Prostate gland (tissue), 2 donors: Measurements from ENCODE around the gene SLC25A43. TPM values are rescaled to one million over a fixed set of nuclear protein-coding genes. Genes with fewer than 3 reads are reported as not detected.

ENCODE experiments used
- DNase-seq: peaks from one replicate; pipeline ENCODE4 v3.0.0-alpha.2; 2019; ENCODE audit warnings: low spot score
- H3K27ac ChIP-seq, 2 donors: fragments of 200-600 bp; sonication (generic); 2 replicates each; pipeline ENCODE4 v1.5.1; 2017 to 2019
- H3K27me3 ChIP-seq: fragments of 200-600 bp; sonication (generic); replicated peaks from 2 replicates; pipeline ENCODE4 v1.5.1; 2019; ENCODE audit not compliant: insufficient read depth
- H3K36me3 ChIP-seq, 2 donors: fragments of 200-600 bp; sonication (generic); 1 replicate in 1 of 2; 2 replicates in 1 of 2; pipeline versions ENCODE4 v1.5.1 to v1.8.1; 2017 to 2019
- H3K4me1 ChIP-seq: fragments of 200-600 bp; sonication (generic); replicated peaks from 2 replicates; pipeline ENCODE4 v1.5.1; 2019
- H3K4me3 ChIP-seq, 2 donors: fragments of 200-600 bp; sonication (generic); 2 replicates each; pipeline ENCODE4 v1.5.1; 2017 to 2019
- H3K9me3 ChIP-seq: fragments of 200-600 bp; sonication (generic); 2 replicates; pipeline ENCODE4 v1.5.1; 2017
- CTCF ChIP-seq, 4 experiments: fragments of 200-600 bp in 2 of 4; fragments of 450-650 bp in 2 of 4; sonication (generic) in 2 of 4; IDR thresholded peaks; 1 replicate in 3 of 4; 2 replicates in 1 of 4; pipeline ENCODE4 v1.5.1; 2016 to 2019; ENCODE audit warnings: antibody characterized with exemption in 4 of 4, mild to moderate bottlenecking in 2 of 4, moderate library complexity in 2 of 4
- POLR2A ChIP-seq: fragments of 450-650 bp; IDR thresholded peaks from one replicate; pipeline ENCODE4 v1.6.1; 2016; ENCODE audit warnings: antibody characterized with exemption, mild to moderate bottlenecking
- POLR2AphosphoS5 ChIP-seq: sonication (generic); formaldehyde crosslinking; IDR thresholded peaks from one replicate; pipeline ENCODE4 v1.6.1; 2017; ENCODE audit warnings: antibody characterized with exemption
- WGBS: methylation state at CpG from one replicate; pipeline ENCODE4 v1.1.5; 2018; 5-methylcytosine and 5-hydroxymethylcytosine counted together
- intact Hi-C: fragments of 100-400 bp; cut with DNase I; formaldehyde crosslinking; loops from one replicate; pipeline ENCODE4 v1.14.2; 2022
- total RNA-seq, 2 donors: library from RNA; depleted of rRNA; stranded (reverse); fragments of >200 nt; gene quantifications; one replicate each; pipeline ENCODE4 v1.1.0, GENCODE V29; 2016

Gene SLC25A43
- total RNA-seq, 2 donors from 2014 or later = 7.4 to 15.3 TPM

- no peaks in the 10 kb centered on the region for H3K4me1 ChIP-seq
- intact Hi-C loops = no loop called here
- H3K27me3 ChIP-seq = no peaks in the 10 kb centered on the region
- no peak overlapping the region for H3K27ac ChIP-seq
- WGBS = 67% methylated on average over 4 of the region's 4 CpGs
- no peaks in the 10 kb centered on the region for H3K9me3 ChIP-seq
- no peak overlapping the region for H3K4me3 ChIP-seq
- TF ChIP-seq CTCF (IDR thresholded peaks at IDR 0.05) (no peak), POLR2AphosphoS5 (no peak), POLR2A (no peak)
- DNase-seq = no peak
- H3K36me3 ChIP-seq = no peaks in the 10 kb centered on the region
Measured at GRCh38 chrX:119389214-119389613, 9.9 kb upstream of the SLC25A43 start.

DNA sequence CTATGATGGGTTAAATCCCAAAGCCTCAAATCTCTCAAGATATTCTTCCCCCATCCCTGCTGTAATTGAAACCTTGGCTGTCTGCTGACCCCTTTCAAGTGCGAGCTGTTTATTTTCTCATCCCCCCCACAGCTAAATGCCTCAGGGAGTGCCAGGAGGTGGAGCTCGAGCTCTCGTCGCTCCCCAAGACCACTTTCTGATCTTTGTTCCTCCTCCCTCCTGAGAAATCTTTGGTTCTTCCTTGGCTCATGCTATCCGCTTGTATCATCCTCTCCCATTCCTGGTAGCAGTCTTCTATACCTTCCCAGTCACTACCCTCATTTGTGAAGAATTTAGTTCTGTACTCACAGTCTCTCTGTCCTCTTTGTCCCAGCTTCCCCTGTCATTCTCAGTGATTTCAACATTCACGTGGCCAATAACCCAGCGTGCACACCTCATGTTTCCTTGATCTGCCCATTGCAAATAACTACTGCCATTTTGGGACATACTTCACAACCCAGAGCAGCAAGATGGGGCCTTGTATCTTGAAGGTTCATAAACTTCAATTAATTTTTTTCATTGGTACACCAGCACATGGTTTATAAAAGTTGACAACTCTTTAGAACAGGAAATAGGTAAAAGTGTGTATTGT lies 9.2 kb upstream of the SLC25A43 start:
- Histone ChIP-seq H3K9me3 (no peaks in the 10 kb centered on the region), H3K27me3 (no peaks in the 10 kb centered on the region), H3K4me3 (no peak overlapping the region), H3K4me1 (no peaks in the 10 kb centered on the region), H3K36me3 (no peaks in the 10 kb centered on the region), H3K27ac (no peak overlapping the region)
- TF ChIP-seq POLR2A (no peak), POLR2AphosphoS5 (no peak), CTCF (IDR thresholded peaks at IDR 0.05) (no peak)
- 37% methylated on average over 7 of the region's 7 CpGs for WGBS
- intact Hi-C loops = no loop called here
- DNase-seq = no peak

DNA sequence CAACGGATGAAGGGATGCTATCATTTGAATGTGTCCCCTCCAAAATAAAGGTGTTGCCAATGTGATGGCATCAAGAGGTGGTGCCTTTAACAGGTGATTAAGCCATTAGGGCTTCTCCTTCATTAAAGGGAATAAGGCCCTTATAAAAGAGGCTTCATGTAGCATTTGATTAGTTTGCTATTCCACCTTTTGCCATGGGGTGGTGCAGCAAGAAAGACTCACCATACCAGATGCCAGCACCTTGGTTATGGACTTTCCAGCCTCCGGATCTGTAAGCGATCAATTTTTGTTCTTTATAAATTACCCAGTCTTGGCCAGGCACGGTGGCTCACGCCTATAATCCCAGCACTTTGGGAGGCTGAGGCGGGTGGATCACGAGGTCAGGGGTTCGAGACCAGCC lies 7.9 kb upstream of the SLC25A43 start:
- no peak for DNase-seq
- Histone ChIP-seq H3K27me3 (no peaks in the 10 kb centered on the region), H3K9me3 (no peaks in the 10 kb centered on the region), H3K4me3 (no peak overlapping the region), H3K4me1 (no peaks in the 10 kb centered on the region), H3K36me3 (no peaks in the 10 kb centered on the region), H3K27ac (no peak overlapping the region)
- WGBS = 53% methylated on average over 3 of the region's 8 CpGs
- no peak for TF ChIP-seq POLR2AphosphoS5
- TF ChIP-seq CTCF (IDR thresholded peaks at IDR 0.05) = peak in 1 of 4 experiments; percentile 14
- intact Hi-C loops = no loop called here

GRCh38 chrX:119393144-119393543 lies 6.0 kb upstream of the SLC25A43 start:
- TF ChIP-seq POLR2A (no peak), CTCF (IDR thresholded peaks at IDR 0.05) (no peak), POLR2AphosphoS5 (no peak)
- WGBS = 96% methylated on average over 2 of the region's 2 CpGs
- intact Hi-C loops = no loop called here
- Histone ChIP-seq H3K4me3 (no peak overlapping the region), H3K9me3 (no peaks in the 10 kb centered on the region), H3K36me3 (no peaks in the 10 kb centered on the region), H3K4me1 (no peaks in the 10 kb centered on the region), H3K27ac (no peak overlapping the region), H3K27me3 (no peaks in the 10 kb centered on the region)
- no peak for DNase-seq

DNA sequence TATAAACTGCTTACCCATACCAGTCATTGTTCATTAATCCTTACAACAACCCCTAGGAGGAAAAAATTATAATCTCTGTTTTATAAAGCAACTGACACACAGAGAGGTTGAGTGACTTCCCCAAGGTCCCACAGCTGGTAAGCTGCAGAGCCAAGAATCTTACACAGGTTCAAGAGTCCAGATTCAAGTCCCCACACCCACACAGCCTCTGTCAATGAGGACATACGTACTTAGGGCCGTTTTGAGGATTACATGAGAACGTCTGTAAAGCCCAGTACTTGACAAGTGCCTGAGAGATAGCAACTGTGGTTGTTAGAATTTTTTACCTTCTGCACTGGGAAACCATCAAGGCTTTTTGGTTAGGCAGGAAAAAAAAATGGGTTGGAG lies 556 bp upstream of the SLC25A43 start:
- Histone ChIP-seq H3K4me3 (peak overlapping the region; percentile 54 to 55), H3K4me1 (no peaks in the 10 kb centered on the region), H3K27me3 (no peaks in the 10 kb centered on the region), H3K9me3 (no peaks in the 10 kb centered on the region), H3K36me3 (no peaks in the 10 kb centered on the region), H3K27ac (peak overlapping the region; percentile 69 to 84)
- WGBS = 12% methylated on average over 3 of the region's 3 CpGs
- TF ChIP-seq POLR2AphosphoS5 = no peak
- TF ChIP-seq POLR2A = no peak
- TF ChIP-seq CTCF (IDR thresholded peaks at IDR 0.05) = no peak
- no peak for DNase-seq
- intact Hi-C loops = loop anchor here (5.0 kb wide), 1 partner anchor 69 kb away; the partner anchor contains the start of gene SLC25A5
